K562 treated with DMSO at 1 percent for 4 hours (cell line): ENCODE results near the gene DOLK. TPM values are rescaled to one million over a fixed set of nuclear protein-coding genes. Genes with fewer than 3 reads are reported as not detected.

ENCODE experiments used
- total RNA-seq: library from RNA; unstranded; fragments of 300-600 nt; gene quantifications from 2 replicates; pipeline ENCODE4 v1.2.3, GENCODE V29; 2022; ENCODE audit not compliant: insufficient read depth

DOLK gene
- total RNA-seq = 9.3 and 9.7 TPM in 2 replicates

DNA sequence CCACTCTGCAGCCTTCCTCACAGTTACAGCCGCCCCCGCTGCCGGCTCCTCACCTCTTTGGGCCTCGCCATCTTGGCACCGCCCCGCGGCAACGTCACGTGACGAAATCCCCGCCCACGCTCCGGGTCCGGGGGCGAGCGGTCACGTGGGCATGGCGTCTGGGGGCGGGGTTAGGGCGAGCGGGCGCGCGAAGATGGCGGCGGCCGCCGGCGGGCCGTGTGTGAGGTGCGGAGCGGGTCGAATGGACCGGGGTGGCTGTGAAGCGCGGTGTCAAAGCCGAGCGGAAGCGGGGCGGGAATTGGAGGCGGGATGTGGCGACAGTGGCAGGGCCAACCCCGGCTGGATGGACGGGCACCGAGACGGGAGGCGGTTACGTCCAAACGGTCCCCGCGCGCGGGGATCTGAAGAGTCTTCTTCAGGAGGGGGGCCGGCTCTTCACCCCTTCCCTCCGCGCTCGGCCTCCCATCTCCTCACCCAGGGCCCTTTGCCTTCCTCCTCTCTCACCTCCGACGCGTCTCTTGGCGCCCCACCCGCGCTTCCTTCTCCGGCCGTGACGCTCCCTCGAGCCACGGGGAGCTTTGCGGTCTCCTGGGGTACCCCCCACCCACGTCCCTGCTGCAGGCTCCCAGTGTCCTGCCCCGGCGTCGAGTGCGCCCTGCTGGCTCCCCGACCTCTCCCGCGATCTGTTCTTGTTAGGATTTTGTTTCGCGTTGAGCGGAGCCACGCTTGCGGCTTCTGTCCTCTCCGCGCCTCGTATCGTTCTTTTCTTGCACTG, at the start of gene DOLK, which contains the start of gene NUP188:
Gene DOLK (minus strand): TSS at position 77 of the 775 bp plus-strand sequence. CDS start 300 bp downstream, outside the sequence.
Gene NUP188 (plus strand): TSS at position 173 of the 775 bp plus-strand sequence. CDS start 21 bp downstream, at position 194.

DNA sequence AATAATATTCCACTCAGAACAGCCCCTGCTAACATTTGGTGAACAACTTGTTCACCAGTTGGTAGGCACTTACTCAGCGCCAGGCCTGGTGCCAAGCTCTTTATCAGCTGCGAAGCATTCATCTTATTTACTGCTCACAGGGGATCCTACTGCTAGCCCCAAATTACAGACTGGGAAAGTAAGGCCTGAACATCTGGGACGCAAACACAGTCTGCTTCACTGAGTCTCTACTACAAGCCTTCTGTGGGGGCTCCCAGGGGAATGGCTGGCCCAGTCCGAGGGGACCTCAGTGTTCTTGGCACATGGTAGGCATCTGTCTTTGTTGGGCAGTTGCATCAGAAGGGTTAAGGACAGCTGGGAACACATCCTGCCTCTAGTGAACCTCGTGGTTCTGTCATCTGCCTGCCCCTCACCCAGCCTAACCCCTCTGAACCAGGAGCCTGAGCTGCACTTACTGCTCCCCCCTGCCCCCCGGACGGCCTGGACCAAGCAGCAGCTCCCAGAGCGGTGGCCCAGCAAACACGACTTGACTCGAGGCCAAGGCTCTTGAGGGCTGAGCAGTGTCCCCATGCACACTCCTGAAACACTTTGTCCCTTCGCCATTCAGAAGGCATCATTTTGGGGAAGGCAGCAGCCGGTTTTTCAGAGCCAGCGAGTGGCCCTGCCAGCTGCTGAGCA, 26.9 kb downstream of the DOLK start, which contains the start of gene PHYHD1:
Gene PHYHD1 (plus strand): TSS at position 602 of the 678 bp plus-strand sequence. CDS start 1,342 bp downstream, outside the sequence.

Other genes starting within 250 kb of the DOLK start
- 27.3 and 31.8 TPM in 2 replicates for gene PKN3, start 245.1 kb downstream of the DOLK start, total RNA-seq
- gene ZDHHC12, start 223.5 kb downstream of the DOLK start, total RNA-seq = 41.6 and 41.9 TPM in 2 replicates
- gene ZER1, start 175.7 kb downstream of the DOLK start, total RNA-seq = 34.0 and 39.0 TPM in 2 replicates
- gene TBC1D13, start 160.3 kb downstream of the DOLK start, total RNA-seq = 33.3 and 37.7 TPM in 2 replicates
- 143 and 152 TPM in 2 replicates for gene ENDOG, start 129.1 kb downstream of the DOLK start, total RNA-seq
- gene SPOUT1, start 117.8 kb downstream of the DOLK start, total RNA-seq = 18.9 and 19.7 TPM in 2 replicates
- gene KYAT1, start 65.7 kb downstream of the DOLK start, total RNA-seq = 15.4 and 16.1 TPM in 2 replicates
- gene LRRC8A, start 65.5 kb downstream of the DOLK start, total RNA-seq = 28.7 and 39.4 TPM in 2 replicates
- gene PHYHD1, start 26.6 kb downstream of the DOLK start, total RNA-seq = 0.51 and 2.4 TPM in 2 replicates
- 51.0 and 68.0 TPM in 2 replicates for gene NUP188, start 96 bp upstream of the DOLK start, total RNA-seq
- gene SH3GLB2, start 80.7 kb upstream of the DOLK start, total RNA-seq = 74.5 and 82.0 TPM in 2 replicates
- 14.2 and 26.5 TPM in 2 replicates for gene MIGA2, start 89.0 kb upstream of the DOLK start, total RNA-seq
- 23.2 and 24.5 TPM in 2 replicates for gene DOLPP1, start 133.5 kb upstream of the DOLK start, total RNA-seq
- gene CRAT, start 163.2 kb upstream of the DOLK start, total RNA-seq = 24.3 and 29.3 TPM in 2 replicates
- 98.6 and 104 TPM in 2 replicates for gene PTPA, start 163.8 kb upstream of the DOLK start, total RNA-seq
- 8.2 and 8.5 TPM in 2 replicates for gene IER5L, start 230.7 kb upstream of the DOLK start, total RNA-seq